HG03196 (cell line): ENCODE data around the gene MB.
"Not testable (repeated sequence)": the region's sequence is repeated elsewhere in the genome, so short reads cannot be mapped to it uniquely, and the experiment has no call there.

Experiments
- ATAC-seq: cut with Tn5 transposase; IDR thresholded peaks from one replicate; pipeline ENCODE4 v1.9.1; 2021; ENCODE audit not compliant: unreplicated experiment

The MB gene

DNA sequence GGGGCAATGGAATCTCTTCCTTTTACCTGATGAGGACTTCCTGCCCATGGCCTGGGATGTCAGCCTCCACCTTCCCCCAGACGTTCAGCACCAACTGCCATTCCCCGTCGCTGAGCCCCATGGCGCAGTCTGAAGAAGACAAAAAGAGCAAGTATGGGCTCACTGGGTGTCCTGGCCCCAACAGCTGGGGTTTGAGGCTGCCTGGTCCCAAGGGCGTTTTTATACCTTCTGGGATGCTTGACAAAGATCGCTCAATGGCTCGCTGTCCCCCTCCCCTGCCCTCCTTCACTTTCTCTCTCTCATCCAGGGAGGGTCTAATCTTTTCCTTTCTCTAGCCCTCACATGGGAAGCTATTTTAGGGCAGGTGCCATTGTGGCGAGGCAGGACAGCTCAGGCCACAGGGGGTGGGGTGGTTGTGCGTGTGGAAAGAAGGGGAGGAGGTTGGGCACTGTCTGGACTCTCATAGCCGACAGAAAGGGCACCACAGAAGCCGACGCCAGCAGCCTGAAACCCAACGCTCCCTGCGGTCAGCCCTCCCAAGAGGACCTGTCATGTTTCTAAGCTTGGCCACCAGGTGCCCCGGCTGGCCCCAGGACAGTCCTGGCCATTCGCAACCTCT, at the start of gene MB:
TSS of gene MB (minus strand) at position 193 of the 619 bp plus-strand sequence. CDS start at position 121, 72 bp downstream.
- ATAC-seq: no peak

DNA sequence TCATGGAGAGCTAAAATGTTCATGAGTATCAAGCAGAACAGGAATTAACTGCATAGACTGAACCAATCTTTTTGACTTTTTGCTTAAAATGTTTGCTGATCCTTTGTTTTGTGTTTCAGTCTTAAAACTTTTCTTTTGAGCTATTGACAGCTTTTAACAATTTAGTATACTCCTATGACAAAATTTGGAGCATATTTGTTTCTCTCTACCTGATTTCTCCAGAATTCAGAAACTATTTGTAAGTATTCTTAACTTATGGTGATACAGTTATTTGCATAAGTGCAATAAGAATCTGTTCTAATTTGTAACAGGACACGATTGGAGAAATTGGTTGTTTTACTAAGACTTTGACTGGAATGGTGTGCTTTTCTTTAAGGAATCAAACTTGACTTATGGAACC, 49.6 kb upstream of the MB start:
- not testable (repeated sequence) for ATAC-seq

DNA sequence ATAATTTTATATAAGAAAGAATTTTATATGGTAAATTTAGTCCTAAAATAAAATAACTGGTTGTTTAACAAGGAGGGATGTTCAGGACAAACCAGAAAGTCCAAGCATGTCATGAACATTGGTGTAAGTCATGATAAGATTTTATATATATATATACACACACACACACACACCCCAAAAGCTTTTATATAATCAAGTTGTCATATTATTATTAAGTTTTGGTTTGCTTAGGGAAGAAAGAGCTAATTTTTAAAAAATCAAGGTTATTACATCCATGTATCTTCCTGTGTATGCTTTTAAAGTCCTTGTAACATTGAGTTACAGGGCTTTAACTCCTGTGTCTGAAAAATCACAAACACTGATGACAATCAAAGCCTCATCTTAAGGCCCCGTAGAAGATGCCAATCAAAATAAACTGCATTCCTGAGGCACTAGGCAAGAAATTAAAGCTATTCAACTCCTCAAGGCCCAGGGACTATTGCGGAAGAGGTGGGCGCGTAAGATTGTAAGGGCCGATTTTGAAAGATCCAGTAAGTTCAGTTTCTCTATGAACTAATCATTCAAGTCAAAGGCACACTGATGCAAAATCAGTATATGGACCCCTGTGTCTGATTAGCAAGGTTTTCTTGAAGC, 47.9 kb upstream of the MB start:
- ATAC-seq: no peak

GRCh38 chr22:35663371-35663770, 46.2 kb upstream of the MB start:
- ATAC-seq: no peak

DNA sequence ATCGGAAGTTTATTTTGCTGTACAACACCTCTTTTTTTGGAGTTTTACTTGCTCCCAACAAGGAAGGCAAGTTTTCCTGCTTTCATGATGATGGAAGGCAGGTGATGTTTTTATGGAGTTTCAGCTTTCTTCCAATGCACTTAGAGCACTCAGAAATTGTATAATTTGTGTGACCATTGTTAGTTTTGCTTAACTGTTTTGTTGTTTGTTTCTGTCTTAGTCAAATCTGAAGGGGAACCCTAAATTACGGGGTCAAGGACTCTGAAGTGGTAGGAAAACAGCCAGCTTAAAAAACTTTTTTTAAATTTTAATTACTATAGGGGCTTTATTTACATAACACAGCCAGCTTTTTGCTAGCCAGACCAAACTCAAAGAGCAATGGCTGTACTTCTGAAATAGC, 45.8 kb upstream of the MB start:
- ATAC-seq: no peak

DNA sequence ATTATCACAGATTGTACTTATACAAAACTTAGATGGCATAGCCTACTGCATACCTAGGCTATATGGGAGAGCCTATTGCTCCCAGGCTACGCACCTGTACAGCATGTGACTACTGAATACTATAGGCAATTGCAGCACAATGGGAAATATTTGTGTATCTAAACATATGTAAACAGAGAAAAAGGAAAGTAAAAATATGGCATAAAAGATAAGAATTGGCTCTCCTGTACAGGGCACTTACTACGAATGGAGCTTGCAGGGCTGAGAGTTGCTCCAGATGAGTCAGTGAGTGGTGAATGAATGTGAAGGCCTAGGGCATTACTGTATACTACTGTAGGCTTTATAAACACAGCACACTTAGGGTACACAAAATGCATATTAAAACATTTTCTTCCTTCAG, 44.3 kb upstream of the MB start:
- no peak for ATAC-seq

DNA sequence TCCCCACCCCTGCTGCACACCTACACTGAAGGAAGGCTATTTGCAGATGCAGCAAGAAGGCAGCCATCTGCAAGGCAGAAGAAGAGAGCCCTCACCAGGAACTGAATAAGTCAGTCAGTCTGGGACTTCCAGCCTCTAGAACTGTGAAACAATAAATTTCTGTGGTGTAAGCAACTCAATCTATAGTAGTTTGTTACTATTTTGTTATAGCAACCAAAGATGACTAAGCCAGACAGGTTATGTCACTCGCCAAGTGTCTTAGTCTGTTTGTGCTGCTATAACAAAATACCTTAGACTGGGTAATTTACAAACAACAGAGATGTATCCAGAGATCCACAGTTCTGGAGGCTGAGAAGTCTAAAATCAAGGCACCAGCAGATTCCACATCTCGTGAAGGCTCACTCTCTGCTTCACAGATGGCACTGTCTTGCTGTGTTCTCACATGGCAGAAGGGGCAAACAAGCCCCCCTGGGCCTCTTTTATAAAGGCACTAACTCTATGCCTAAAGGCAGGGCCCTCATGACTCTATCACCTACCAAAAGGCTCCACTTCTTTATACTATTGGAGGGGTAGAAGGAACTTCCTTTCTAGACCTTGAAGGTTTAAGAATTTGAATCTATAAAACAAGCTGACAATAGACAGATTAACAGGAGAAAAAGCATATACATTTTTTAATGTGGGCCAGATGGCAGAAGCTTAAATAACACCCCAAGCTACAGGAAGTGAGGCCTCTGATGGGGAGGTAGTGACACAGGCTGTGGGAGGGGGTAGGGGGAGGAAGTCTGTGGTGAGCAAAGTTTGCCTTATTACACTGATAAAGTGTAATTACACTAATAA, 43.4 kb upstream of the MB start:
- no peak for ATAC-seq

DNA sequence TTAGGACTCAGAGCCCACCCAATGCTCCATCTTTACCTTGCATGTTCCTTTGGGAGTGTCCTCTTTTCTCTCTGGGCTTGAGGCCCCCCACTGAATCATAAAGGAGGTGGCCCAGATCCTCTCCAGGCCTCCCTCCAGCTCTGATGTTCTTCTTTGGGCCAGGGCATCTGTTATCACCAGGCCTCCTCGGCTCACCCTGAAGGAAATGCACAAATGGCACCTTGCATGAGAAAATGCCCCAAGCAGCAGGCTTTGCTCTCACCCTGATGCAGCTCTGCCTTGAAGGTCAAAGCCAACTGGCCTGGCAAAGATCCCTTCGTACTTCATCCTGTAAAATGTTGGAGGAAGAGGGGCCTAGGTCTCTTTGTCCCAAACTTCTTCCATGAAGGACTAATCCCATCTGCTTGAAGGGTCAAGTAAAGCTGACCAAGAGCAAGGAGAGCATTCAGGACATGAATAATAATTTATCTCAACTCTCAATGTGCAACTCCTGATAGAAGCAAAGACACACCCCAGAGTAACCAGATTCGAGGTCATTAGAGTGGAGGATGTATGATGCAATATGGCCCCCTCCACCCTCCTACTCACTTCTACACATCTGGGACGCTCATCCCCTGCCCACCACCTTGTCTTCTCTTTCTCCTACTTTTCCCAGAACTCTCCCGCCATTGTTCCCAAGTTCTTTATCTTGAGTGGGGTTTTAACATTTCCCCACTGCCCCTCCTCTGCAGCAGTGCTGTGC, 40.6 kb upstream of the MB start:
- no peak for ATAC-seq

GRCh38 chr22:35656284-35656752, 39.2 kb upstream of the MB start:
- no peak for ATAC-seq

DNA sequence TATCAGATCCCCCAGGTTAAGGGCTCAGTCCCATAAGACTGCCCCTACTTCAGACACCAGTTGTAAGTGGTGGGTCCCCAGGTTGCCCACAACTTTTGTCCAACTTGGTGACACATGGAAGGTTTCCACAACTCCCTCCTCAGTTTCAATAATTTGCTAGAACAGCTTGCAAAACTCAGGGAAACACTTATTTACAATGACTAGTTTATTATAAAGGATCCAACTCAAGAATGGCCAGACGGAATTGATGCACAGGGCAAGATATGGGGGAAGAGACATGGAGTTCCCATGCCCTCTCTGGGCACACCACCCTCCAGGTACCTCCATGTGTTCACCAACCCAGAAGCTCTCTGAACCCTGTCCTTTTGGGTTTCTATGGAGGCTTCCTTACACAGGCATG, 36.7 kb upstream of the MB start:
- no peak for ATAC-seq

GRCh38 chr22:35651085-35651484, 34.0 kb upstream of the MB start:
- no peak for ATAC-seq

DNA sequence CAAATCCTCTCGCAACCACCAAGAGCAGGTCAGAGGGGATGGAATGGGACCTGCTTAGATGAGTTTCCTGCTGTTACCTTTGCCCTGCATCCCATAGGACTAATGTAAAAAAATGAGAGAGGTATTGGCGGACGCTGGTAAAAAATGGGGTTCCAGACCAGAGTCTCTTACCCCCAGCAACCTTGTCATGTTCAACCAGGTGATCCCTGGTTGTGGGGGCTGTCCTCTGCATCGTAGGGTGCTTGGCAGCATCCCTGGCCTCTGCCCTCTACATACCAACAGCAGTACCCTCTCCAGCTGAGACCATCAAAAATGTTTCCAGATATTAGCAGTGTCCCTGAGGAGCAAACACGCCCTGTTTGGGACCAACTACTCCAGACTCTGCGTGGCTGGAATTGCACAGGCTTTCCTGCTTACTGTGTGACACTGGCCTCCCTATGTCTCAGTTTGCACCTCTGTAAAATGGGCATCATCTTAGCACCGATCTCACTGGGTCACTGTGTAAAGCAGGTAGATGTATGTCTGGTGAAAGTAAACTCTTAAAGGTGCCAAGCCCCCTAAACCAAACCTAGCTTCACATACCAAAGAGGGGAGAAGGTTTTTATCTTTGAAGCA, 32.6 kb upstream of the MB start:
- no peak for ATAC-seq

- ATAC-seq: no peak
Observed at GRCh38 chr22:35649026-35649553, 32.0 kb upstream of the MB start.

GRCh38 chr22:35648066-35649025, 31.2 kb upstream of the MB start, which contains the start of gene APOL6:
TSS of gene APOL6 (plus strand) at chr22:35648446. CDS start at chr22:35656426, 7,980 bp downstream.
- ATAC-seq: peak; percentile 41

DNA sequence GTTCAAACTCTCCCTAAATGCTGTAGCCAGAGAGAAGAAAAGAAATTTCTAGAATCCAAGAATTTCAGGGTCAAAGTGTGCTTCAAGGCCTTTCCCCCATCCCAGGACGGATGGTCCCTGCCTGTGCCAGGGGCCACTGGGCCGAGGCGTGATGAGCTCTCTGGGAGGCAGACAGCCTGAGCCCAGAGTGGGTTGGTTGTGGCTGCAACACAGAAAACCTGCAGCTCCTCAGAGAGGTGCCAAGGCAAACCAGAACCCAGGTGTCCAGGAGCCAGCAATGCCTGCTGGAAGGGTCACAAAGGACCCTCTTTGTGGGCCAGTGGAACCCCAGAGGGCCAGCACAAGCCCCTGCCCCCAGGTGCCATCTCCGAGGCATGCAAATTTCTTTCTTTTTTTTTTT, 28.5 kb upstream of the MB start:
- ATAC-seq: no peak

DNA sequence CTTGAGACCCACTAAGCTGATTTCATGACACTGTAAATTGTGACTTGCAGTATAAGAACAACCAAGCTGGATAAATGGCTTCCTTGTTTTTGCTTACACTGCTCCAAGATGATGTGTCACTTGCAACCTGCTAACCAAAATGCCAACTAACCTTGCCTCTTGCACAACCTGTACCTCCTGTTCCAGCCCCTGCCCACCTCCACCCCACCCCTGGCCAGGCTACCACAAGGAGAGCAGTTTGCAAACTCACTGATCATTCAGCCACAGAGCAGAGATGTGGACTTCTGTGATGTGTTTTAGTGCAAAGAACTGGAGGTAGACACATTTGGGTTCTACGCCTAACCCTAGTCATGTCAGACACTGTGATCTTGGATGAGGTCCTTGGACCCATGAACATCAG, 26.9 kb upstream of the MB start:
- no peak for ATAC-seq

DNA sequence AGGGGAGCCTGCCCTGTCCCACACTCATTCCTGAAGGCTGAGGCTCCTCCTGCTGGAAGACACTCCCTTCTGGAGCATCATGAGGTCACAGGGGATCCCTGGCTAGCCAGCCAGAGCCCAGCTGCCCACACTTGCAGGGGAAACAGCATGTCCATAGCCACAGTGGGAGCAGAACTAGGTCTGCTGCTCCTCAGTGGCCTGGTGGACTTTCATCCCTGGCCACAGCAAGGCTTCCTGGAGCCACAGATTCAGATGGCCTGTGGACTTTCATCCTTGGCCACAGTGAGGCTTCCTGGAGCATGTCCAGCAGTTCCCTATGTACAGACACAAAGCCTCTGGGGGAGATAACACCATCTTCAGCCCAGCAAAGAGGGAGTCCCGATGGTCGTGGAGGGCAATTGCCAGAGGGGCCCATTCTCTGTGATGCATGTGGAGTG, 25.2 kb upstream of the MB start:
- ATAC-seq: no peak

DNA sequence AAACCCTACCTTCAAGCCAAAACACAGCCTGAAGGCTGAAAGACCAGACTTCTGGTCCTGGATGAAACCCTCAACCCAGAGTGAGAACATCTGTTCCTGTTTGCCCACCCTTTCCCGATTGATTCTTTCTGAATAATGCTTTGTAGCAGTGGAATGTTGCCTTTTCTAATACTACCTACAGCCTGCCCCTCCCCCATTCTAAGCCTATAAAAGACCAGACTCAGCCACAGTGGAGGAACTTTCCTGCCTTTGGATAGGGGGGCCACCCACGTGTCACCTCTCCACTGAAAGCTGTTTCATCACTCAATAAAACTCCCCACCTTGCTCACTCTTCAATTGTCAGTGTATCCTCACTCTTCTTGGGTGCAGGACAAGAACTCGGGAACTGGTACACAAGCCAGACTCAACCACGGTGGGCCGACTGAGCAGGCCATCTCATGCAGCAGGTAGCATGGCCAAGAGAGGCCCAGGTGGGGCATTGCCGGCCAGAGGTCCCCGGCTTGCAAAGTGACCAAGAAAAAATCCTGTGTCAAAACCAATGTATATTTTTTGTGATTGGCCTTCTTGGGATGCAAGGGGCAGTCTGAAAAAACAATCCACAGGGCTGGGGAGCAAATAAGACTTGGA, 24.5 kb upstream of the MB start:
- ATAC-seq: no peak

DNA sequence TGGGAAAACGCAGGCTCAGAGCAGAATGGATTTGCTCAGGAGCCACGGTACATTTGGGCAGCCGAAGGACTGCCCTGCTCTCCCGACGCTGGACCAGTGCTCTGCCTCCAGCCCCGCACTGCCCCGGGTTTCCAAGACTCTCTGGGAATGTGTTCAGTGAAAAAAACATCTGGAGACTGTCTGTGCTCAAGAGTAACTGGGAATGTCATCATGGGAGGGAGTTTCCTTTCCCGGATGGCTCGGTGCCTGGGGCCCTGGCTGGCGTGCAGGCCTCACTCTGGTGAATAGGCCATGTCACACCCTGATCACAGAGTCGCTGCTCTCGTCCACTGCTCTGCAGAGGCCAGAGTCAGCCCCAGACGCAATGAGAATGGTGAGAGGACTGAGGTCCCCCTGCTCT, 21.3 kb upstream of the MB start:
- ATAC-seq: no peak
